ENCODE data around the gene ARHGEF28. TPM values are rescaled to one million over a fixed set of nuclear protein-coding genes. Genes with fewer than 3 reads are reported as not detected.

The ARHGEF28 gene
- total and polyA plus RNA-seq, 2 donors (not counting 1 experiment from before 2014, with no cell fraction given): not detected

DNA sequence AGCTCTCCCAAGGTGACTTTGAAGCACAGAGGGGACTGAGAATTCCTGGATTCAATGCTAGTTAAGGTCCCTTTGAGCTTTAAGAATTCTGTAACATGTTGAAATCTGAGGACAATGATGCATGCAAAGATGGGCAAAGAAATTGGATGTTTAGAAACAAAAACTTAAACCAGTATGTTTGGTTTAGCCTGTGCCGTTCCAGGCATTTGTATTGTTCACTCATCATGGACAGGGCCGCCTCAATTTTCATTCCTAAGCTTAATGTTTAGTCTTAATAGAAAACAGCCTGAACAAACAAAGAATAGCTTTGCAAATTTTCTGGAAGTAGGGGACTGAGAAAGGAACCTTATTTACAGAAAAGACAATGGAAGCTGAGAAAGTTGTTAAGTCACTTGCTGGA lies 267.8 kb downstream of the ARHGEF28 start:
- Mint-ChIP-seq H3K27ac (no peak overlapping the region), H3K4me1 (no peaks in the 10 kb centered on the region), H3K9me3 (ENCODE audit: insufficient read depth) (no peaks in the 10 kb centered on the region), H3K4me3 (no peak overlapping the region), H3K27me3 (peaks cover 53% of the 10 kb centered on the region)
- ChIA-PET CTCF (interaction anchor here (2.3 kb wide), 1 partner anchor 9 kb away, joined by 11 read pairs; no protein-coding TSS in a partner anchor), POLR2A (no interaction called here)
- H3K9ac ChIP-seq (ENCODE audit: low read length): no peak overlapping the region
- intact Hi-C loops (cut with micrococcal nuclease): no loop called here
- no peaks in the 10 kb centered on the region for H3K9me3 ChIP-seq (ENCODE audit: control extremely low read depth in 1 of 3, control insufficient read depth in 2 of 3, insufficient read depth in 1 of 3, low read length in 2 of 3)
- WGBS (ENCODE audit: insufficient coverage): no CpG with 5 or more reads among the region's 2 CpGs
- H3K27me3 ChIP-seq (replicated peaks in 1 of 4; ENCODE audit: control extremely low read depth in 1 of 4, control insufficient read depth in 3 of 4, insufficient read depth in 4 of 4, low read length in 3 of 4): peaks cover 0 to 4% (median 0%) of the 10 kb centered on the region in 4 experiments
- H4K20me1 ChIP-seq (ENCODE audit: control insufficient read depth, insufficient read depth, low read length, poor library complexity, severe bottlenecking): no peaks in the 10 kb centered on the region
- no peaks in the 10 kb centered on the region for H3K36me3 ChIP-seq (replicated peaks in 1 of 2; ENCODE audit: control extremely low read depth in 1 of 2, control insufficient read depth in 1 of 2, extremely low read depth in 1 of 2, insufficient read depth in 2 of 2, low read length in 1 of 2)
- no peak for DNase-seq
- no peaks in the 10 kb centered on the region for H3K79me2 ChIP-seq (ENCODE audit: control insufficient read depth, insufficient read depth, low read length)
- no peak overlapping the region for H3K4me3 ChIP-seq (ENCODE audit: control extremely low read depth in 1 of 5, extremely low read depth in 1 of 5, insufficient read depth in 1 of 5, low read depth in 2 of 5, low read length in 4 of 5)
- no peaks in the 10 kb centered on the region for H3K4me1 ChIP-seq (ENCODE audit: control insufficient read depth in 2 of 2, insufficient read depth in 2 of 2, low read length in 2 of 2)
- no peak for TF ChIP-seq EZH2 (IDR thresholded peaks at IDR 0.05; ENCODE audit: borderline replicate concordance, insufficient read depth, low read depth, low read length, poor library complexity, severe bottlenecking)
- TF ChIP-seq, protein P1, sequence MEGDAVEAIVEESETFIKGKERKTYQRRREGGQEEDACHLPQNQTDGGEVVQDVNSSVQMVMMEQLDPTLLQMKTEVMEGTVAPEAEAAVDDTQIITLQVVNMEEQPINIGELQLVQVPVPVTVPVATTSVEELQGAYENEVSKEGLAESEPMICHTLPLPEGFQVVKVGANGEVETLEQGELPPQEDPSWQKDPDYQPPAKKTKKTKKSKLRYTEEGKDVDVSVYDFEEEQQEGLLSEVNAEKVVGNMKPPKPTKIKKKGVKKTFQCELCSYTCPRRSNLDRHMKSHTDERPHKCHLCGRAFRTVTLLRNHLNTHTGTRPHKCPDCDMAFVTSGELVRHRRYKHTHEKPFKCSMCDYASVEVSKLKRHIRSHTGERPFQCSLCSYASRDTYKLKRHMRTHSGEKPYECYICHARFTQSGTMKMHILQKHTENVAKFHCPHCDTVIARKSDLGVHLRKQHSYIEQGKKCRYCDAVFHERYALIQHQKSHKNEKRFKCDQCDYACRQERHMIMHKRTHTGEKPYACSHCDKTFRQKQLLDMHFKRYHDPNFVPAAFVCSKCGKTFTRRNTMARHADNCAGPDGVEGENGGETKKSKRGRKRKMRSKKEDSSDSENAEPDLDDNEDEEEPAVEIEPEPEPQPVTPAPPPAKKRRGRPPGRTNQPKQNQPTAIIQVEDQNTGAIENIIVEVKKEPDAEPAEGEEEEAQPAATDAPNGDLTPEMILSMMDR (IDR thresholded peaks at IDR 0.05): no peak
- no peak overlapping the region for H3K4me2 ChIP-seq (replicated peaks; ENCODE audit: low read depth, low read length, poor library complexity, severe bottlenecking)
- no peak overlapping the region for H2AFZ ChIP-seq (ENCODE audit: insufficient read depth, low read depth, low read length, poor library complexity, severe bottlenecking)
- H3K27ac ChIP-seq (ENCODE audit: low read length in 2 of 2): no peak overlapping the region
- no peak for ATAC-seq (ENCODE audit: low read depth)

DNA sequence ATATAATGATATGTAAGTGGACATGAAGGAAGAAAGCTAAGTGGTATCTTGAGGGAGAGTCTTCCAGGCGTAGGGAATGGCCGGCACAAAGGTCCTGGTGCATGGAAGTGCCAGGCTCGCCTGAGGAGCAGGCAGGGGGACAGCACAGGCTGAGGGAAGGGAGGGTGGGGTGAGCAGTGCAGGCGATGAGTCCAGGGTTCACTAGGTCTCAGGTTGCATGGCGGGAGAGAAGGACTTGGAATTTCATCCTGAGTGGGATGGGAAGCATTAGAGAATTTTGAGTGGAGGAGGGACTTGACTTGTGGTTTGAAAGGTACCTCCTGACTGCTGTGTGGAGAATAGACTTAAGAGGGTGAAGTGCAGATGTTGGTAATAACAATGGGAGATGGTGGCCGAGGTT lies 268.9 kb downstream of the ARHGEF28 start:
- no peaks in the 10 kb centered on the region for H4K20me1 ChIP-seq (ENCODE audit: control insufficient read depth, insufficient read depth, low read length, poor library complexity, severe bottlenecking)
- Mint-ChIP-seq H3K27me3 (peaks cover 56% of the 10 kb centered on the region), H3K4me1 (no peaks in the 10 kb centered on the region), H3K27ac (no peak overlapping the region), H3K9me3 (ENCODE audit: insufficient read depth) (no peaks in the 10 kb centered on the region), H3K4me3 (no peak overlapping the region)
- no peak overlapping the region for H3K4me3 ChIP-seq (ENCODE audit: control extremely low read depth in 1 of 5, extremely low read depth in 1 of 5, insufficient read depth in 1 of 5, low read depth in 2 of 5, low read length in 4 of 5)
- ChIA-PET POLR2A (no interaction called here), CTCF (no interaction called here)
- H3K9me3 ChIP-seq (ENCODE audit: control extremely low read depth in 1 of 3, control insufficient read depth in 2 of 3, insufficient read depth in 1 of 3, low read length in 2 of 3): no peaks in the 10 kb centered on the region
- no peak overlapping the region for H2AFZ ChIP-seq (ENCODE audit: insufficient read depth, low read depth, low read length, poor library complexity, severe bottlenecking)
- DNase-seq (no peak), ATAC-seq (ENCODE audit: low read depth) (no peak)
- H3K27ac ChIP-seq (ENCODE audit: low read length in 2 of 2): no peak overlapping the region
- 88% methylated on average over 6 of the region's 6 CpGs for WGBS (ENCODE audit: insufficient coverage)
- TF ChIP-seq EZH2 (IDR thresholded peaks at IDR 0.05; ENCODE audit: borderline replicate concordance, insufficient read depth, low read depth, low read length, poor library complexity, severe bottlenecking): no peak
- TF ChIP-seq, protein P1 (IDR thresholded peaks at IDR 0.05): no peak
- H3K9ac ChIP-seq (ENCODE audit: low read length): no peak overlapping the region
- H3K36me3 ChIP-seq (replicated peaks in 1 of 2; ENCODE audit: control extremely low read depth in 1 of 2, control insufficient read depth in 1 of 2, extremely low read depth in 1 of 2, insufficient read depth in 2 of 2, low read length in 1 of 2): no peaks in the 10 kb centered on the region
- H3K79me2 ChIP-seq (ENCODE audit: control insufficient read depth, insufficient read depth, low read length): no peaks in the 10 kb centered on the region
- H3K4me2 ChIP-seq (replicated peaks; ENCODE audit: low read depth, low read length, poor library complexity, severe bottlenecking): no peak overlapping the region
- peaks cover 0 to 4% (median 0%) of the 10 kb centered on the region in 4 experiments for H3K27me3 ChIP-seq (replicated peaks in 1 of 4; ENCODE audit: control extremely low read depth in 1 of 4, control insufficient read depth in 3 of 4, insufficient read depth in 4 of 4, low read length in 3 of 4)
- intact Hi-C loops (cut with micrococcal nuclease): no loop called here
- no peaks in the 10 kb centered on the region for H3K4me1 ChIP-seq (ENCODE audit: control insufficient read depth in 2 of 2, insufficient read depth in 2 of 2, low read length in 2 of 2)

All from B cell (primary cell).